Common myeloid progenitor, CD34-positive (primary cell): ENCODE data around the gene PDE11A.

ENCODE experiments used
- CTCF ChIA-PET: fragments of 350-600 bp; sonication (Branson Sonifier 250); formaldehyde crosslinking; loops from one replicate; lab custom pipeline; 2021; ENCODE audit warnings: antibody characterized with exemption; lab: Charles Lee
- POLR2A ChIA-PET: fragments of 350-600 bp; sonication (Branson Sonifier 250); formaldehyde crosslinking; loops from one replicate; lab custom pipeline; 2021; ENCODE audit warnings: antibody characterized with exemption; lab: Charles Lee
- DNase-seq, 3 donors: peaks; one replicate each; pipeline versions ENCODE4 v3.0.0 to v3.0.0-alpha.2; 2013
- H3K27ac ChIP-seq, 2 experiments: 1 replicate in 1 of 2; 2 replicates in 1 of 2; pipeline ENCODE4 v1.7.0; 2013; ENCODE audit warnings: inconsistent platforms in 2 of 2, low read length in 2 of 2, mild to moderate bottlenecking in 2 of 2, low read depth in 1 of 2, moderate library complexity in 1 of 2; ENCODE audit not compliant: severe bottlenecking in 2 of 2, insufficient read depth in 1 of 2, poor library complexity in 1 of 2
- H3K27me3 ChIP-seq, 5 experiments: replicated peaks in 2 of 5; 1 replicate in 3 of 5; 2 replicates in 2 of 5; pipeline versions ENCODE4 v1.6.1 to v1.7.0; 2013; ENCODE audit warnings: low read length in 4 of 5, mild to moderate bottlenecking in 2 of 5, moderate library complexity in 2 of 5, inconsistent platforms in 1 of 5; ENCODE audit not compliant: insufficient read depth in 5 of 5, control insufficient read depth in 4 of 5
- H3K36me3 ChIP-seq, 4 experiments: 1 replicate in 2 of 4; 2 replicates in 2 of 4; pipeline versions ENCODE4 v1.6.1 to v1.7.0; 2013; ENCODE audit warnings: low read length in 3 of 4, control low read depth in 1 of 4, mild to moderate bottlenecking in 1 of 4; ENCODE audit not compliant: control insufficient read depth in 4 of 4, insufficient read depth in 4 of 4
- H3K4me1 ChIP-seq, 4 experiments: 1 replicate in 3 of 4; 2 replicates in 1 of 4; pipeline versions ENCODE4 v1.6.1 to v1.7.1; 2013; ENCODE audit warnings: low read length in 3 of 4, mild to moderate bottlenecking in 3 of 4, control low read depth in 1 of 4, inconsistent platforms in 1 of 4, moderate library complexity in 1 of 4; ENCODE audit not compliant: control insufficient read depth in 4 of 4, insufficient read depth in 4 of 4; ENCODE audit errors: control extremely low read depth in 1 of 4
- H3K4me3 ChIP-seq, 7 experiments: 1 replicate in 4 of 7; 2 replicates in 3 of 7; pipeline versions ENCODE4 v1.5.1 to v1.7.0; 2013; ENCODE audit warnings: mild to moderate bottlenecking in 7 of 7, low read length in 6 of 7, moderate library complexity in 6 of 7, inconsistent platforms in 2 of 7, low read depth in 2 of 7, control low read depth in 1 of 7; ENCODE audit not compliant: insufficient read depth in 4 of 7, control insufficient read depth in 1 of 7; ENCODE audit errors: extremely low read depth in 1 of 7
- H3K9me3 ChIP-seq, 5 experiments: 1 replicate in 4 of 5; 2 replicates in 1 of 5; pipeline versions ENCODE4 v1.6.1 to v1.7.1; 2013; ENCODE audit warnings: low read length in 4 of 5, mild to moderate bottlenecking in 2 of 5, inconsistent platforms in 1 of 5, low read depth in 1 of 5, moderate library complexity in 1 of 5; ENCODE audit not compliant: control insufficient read depth in 4 of 5, insufficient read depth in 2 of 5; ENCODE audit errors: control extremely low read depth in 1 of 5
- WGBS: methylation state at CpG from one replicate; pipeline ENCODE4 v1.1.5; 2013; ENCODE audit not compliant: insufficient coverage; 5-methylcytosine and 5-hydroxymethylcytosine counted together

The PDE11A gene

DNA sequence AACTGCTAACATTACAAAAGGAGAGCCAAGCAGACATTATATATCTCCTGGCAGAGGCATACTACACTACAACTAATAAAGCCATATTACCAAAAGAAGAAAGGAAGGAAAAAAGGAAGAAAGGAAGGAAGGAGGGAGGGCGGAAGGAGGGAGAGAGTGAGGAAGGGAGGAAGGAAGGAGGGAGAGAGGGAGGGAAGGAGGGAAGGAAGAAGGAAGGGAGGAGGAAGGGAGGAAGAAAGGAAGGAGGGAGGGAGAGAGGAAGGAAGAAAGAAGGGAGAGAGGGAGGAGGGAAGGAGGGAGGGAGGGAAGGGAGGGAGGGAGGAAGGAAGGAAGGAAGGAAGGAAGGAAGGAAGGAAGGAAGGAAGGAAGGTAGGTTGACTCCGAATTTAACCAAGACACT lies 133.4 kb downstream of the PDE11A start:
- Histone ChIP-seq H3K4me1 (no peaks in the 10 kb centered on the region), H3K27me3 (peaks cover 0 to 2% (median 0%) of the 10 kb centered on the region in 5 experiments), H3K36me3 (no peaks in the 10 kb centered on the region), H3K4me3 (no peak overlapping the region), H3K27ac (no peak overlapping the region), H3K9me3 (no peaks in the 10 kb centered on the region)
- CTCF ChIA-PET: no interaction called here
- POLR2A ChIA-PET: no interaction called here
- DNase-seq: no peak
- WGBS: 100% methylated on average over 1 of the region's 2 CpGs

DNA sequence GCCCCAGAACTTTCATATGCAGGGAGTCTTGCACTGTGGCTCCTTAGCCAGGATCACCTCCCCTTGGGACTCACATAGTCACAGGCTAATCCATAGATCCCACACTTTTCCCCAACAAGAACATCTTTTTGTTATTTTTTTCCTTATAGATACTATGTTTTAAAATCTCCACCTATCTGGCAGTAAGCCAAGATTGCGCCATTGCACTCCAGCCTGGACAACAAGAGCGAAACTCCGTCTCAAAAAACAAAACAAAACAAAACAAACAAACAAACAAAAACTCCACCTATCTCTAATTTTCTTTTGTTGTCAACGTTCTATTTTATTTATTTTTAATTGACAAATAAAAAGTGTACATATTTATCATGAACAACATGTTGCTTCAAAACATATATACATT lies 141.7 kb downstream of the PDE11A start:
- Histone ChIP-seq H3K4me3 (no peak overlapping the region), H3K27ac (no peak overlapping the region), H3K4me1 (peaks cover 0 to 8% (median 0%) of the 10 kb centered on the region in 4 experiments), H3K36me3 (no peaks in the 10 kb centered on the region), H3K27me3 (no peaks in the 10 kb centered on the region), H3K9me3 (peaks cover 0 to 5% (median 0%) of the 10 kb centered on the region in 5 experiments)
- DNase-seq: no peak
- ChIA-PET POLR2A (no interaction called here), CTCF (no interaction called here)
- 100% methylated on average over 3 of the region's 4 CpGs for WGBS

DNA sequence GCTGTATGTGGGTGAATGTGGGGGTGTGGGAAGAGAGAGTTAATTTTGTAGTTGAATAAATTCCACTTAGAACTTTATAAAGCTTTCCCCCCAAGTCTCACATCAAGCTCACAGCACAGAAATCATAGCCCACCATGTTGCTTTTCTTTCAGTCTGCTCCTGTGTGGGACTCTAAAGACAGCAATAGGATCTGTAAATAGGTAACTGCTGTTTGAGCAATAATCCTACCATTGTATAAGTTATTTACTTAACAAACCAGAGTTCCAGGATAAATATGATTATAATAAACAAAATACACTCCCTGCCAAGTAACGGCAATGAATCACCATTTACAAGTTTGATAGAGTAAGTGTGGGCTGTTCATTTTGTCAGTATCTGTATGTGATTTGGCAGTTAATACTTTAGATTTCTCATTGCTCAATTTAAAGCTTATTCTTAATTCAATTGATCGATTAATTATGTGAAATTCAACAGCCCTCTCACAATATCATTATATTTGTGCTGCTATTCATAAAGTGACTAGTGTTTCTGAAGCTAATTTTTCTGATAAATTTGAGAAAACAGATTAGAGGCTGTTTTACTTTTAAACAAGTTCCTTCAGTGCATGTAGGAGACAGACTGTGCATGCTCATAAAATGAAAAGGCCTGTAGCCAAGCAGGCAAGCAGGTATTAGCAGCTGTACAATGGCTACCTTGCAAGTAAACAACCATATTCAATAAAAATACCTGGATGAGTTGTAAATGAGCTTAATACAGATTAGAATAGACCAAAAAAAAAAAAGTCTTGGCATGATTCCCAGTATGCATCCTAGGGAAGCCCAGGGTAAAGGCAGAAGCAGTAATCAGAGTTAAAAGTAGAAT lies 142.7 kb downstream of the PDE11A start:
- no peak overlapping the region for H3K27ac ChIP-seq
- ChIA-PET CTCF (no interaction called here), POLR2A (no interaction called here)
- H3K4me3 ChIP-seq: no peak overlapping the region
- H3K36me3 ChIP-seq: no peaks in the 10 kb centered on the region
- H3K4me1 ChIP-seq: peaks cover 0 to 8% (median 0%) of the 10 kb centered on the region in 4 experiments
- H3K27me3 ChIP-seq: no peaks in the 10 kb centered on the region
- no CpG with 5 or more reads among the region's 2 CpGs for WGBS
- peaks cover 0 to 5% (median 0%) of the 10 kb centered on the region in 5 experiments for H3K9me3 ChIP-seq
- no peak for DNase-seq

DNA sequence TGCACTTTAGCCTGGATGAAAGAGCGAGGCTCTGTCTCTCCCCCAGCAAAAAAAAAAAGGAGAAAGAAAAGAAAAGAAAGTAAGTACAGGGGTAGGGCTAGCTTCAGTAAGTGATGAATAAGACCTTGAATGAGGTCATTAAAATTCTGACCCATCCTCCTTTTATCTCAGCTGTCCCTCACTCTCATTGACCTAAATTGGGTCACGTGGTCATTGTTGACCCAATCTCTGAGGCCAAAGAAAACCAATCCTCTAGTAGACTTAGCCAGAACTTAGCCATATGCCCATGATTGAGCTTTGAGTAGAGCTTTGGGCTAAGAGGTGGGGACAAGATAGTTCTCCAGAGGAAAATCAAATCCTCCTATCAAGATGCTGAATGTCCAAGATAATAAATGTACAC lies 149.3 kb downstream of the PDE11A start:
- Histone ChIP-seq H3K9me3 (peaks cover 0 to 3% (median 0%) of the 10 kb centered on the region in 5 experiments), H3K36me3 (no peaks in the 10 kb centered on the region), H3K27me3 (no peaks in the 10 kb centered on the region), H3K27ac (no peak overlapping the region), H3K4me1 (no peaks in the 10 kb centered on the region), H3K4me3 (no peak overlapping the region)
- POLR2A ChIA-PET: interaction anchor here (0.7 kb wide), 1 partner anchor 63 kb away, joined by 10 read pairs; no protein-coding TSS in a partner anchor
- no peak for DNase-seq
- WGBS: 100% methylated on average over 1 of the region's 2 CpGs
- CTCF ChIA-PET: no interaction called here

DNA sequence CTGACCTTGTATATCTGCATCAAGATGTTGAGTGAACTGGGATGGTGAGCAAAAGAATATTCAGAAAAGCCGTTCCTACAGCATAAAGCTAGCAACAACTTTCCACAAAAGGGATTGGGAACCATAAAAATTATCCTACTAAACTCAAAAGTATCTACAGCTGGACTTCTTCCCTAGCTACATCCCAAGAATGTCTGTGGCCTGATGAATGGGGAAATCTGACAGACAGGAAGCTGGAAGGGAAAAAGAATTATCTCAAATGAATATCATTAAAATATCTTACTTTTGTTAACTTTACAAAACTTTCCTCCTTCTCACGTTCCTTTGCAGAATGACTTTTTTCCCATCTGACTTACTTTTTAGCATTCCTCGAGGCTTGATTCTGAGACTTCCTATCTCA lies 150.9 kb downstream of the PDE11A start:
- 100% methylated on average over 3 of the region's 3 CpGs for WGBS
- H3K36me3 ChIP-seq: no peaks in the 10 kb centered on the region
- POLR2A ChIA-PET: no interaction called here

DNA sequence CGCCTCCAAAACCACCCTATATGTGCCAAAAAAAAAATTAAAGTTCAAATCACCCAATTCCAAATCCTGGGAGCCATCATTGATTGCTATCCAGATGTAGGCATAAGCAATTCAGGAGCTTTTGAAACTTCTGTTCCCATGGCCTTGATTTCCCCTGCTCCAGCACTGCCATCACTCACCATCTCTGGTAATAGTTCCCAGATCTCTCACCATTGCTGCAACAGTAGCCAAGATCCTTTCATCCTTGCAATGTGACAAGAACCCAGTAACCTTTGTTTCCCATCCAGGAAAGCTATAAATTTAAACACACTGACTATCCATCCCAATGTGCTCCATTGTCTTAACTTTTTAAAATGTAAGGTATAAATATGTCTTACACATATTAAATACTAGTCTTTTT lies 155.4 kb downstream of the PDE11A start:
- no peak for DNase-seq
- no peaks in the 10 kb centered on the region for H3K9me3 ChIP-seq
- H3K4me3 ChIP-seq: no peak overlapping the region
- peaks cover 0 to 2% (median 0%) of the 10 kb centered on the region in 5 experiments for H3K27me3 ChIP-seq
- ChIA-PET CTCF (interaction anchor here (1.0 kb wide), 1 partner anchor 11 kb away, joined by 3 read pairs; no protein-coding TSS in a partner anchor), POLR2A (no interaction called here)
- no peaks in the 10 kb centered on the region for H3K36me3 ChIP-seq
- H3K4me1 ChIP-seq: no peaks in the 10 kb centered on the region
- WGBS: 100% methylated on average over 1 of the region's 1 CpG
- H3K27ac ChIP-seq: no peak overlapping the region

More for the DNA sequence above, 150.9 kb downstream of the PDE11A start:
- no peak overlapping the region for H3K27ac ChIP-seq
- peaks cover 0 to 3% (median 0%) of the 10 kb centered on the region in 5 experiments for H3K9me3 ChIP-seq
- no peak for DNase-seq
- CTCF ChIA-PET: interaction anchor here (0.9 kb wide), 1 partner anchor 13 kb away, joined by 3 read pairs; no protein-coding TSS in a partner anchor
- H3K4me3 ChIP-seq: no peak overlapping the region
- H3K27me3 ChIP-seq: no peaks in the 10 kb centered on the region
- no peaks in the 10 kb centered on the region for H3K4me1 ChIP-seq

DNA sequence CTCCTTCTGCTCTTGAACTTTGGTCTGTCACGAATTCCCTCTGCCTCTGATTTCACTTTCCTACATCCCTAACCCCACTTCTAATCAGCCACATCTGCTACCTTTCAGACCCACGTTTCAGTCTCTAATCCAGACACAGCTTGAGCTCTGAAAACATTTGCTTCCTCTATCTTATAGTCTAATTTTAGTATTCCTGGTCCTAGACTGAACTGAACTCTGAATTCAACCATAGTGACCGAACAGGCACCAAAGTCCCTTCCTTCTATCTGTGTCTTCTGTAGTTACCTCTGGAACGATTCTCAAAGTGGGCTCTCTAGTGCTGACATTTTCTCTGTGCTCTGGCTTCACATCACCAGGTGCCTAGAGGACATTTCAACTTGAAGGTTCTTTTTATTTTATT lies 156.2 kb downstream of the PDE11A start:
- DNase-seq: peak in 1 of 3 donors; percentile 24
- H3K4me1 ChIP-seq: no peaks in the 10 kb centered on the region
- ChIA-PET POLR2A (no interaction called here), CTCF (interaction anchor here (1.6 kb wide), 1 partner anchor 105 kb away, joined by 3 read pairs; no protein-coding TSS in a partner anchor)
- H3K36me3 ChIP-seq: no peaks in the 10 kb centered on the region
- 73% methylated on average over 3 of the region's 4 CpGs for WGBS
- H3K9me3 ChIP-seq: no peaks in the 10 kb centered on the region
- peaks cover 0 to 2% (median 0%) of the 10 kb centered on the region in 5 experiments for H3K27me3 ChIP-seq
- H3K4me3 ChIP-seq: no peak overlapping the region
- no peak overlapping the region for H3K27ac ChIP-seq
